ENCODE data around the gene POLL. TPM values are rescaled to one million over a fixed set of nuclear protein-coding genes. Genes with fewer than 3 reads are reported as not detected.

Gene POLL
- total RNA-seq, 1 experiment from 2014 or later = 8.5 TPM

DNA sequence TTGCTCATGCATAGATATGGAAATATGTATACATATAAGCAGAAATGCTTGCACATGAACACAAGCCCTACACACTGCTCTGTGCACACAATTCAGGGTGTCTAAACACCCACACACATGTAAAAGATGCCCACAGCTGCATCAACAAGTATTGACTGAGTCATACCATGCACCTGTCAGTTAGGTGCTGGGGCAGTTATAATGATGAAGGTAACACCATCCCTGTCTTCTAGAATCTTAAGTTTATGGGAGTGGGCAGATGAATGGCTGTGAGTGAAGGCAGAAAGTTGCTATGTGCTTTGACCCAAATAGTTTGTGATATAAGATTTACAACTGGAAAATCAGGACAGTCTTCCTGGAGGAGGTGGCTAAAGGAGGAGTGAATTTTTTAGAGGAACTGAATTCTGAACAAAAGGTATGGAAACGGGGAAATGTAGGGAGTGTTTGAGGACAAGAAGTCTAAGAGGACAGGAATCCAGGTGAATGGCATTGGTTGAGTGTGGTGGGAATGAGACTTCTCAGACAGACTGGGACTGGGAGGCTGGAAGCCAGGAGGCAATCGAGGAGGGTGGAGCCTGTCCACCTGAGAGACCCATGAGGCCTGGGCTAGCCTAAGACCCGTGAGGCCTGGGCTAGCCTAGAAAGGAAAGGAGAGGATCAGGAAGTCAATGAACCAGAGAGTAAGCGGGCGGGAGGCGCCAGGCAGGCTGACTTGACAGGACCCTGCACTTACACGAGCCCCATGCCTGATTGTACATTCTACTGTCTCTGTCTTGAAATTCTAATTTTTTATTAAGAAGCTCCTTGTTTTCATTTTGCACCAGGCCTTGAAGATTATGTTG, 20.7 kb downstream of the POLL start:
- Histone ChIP-seq H3K27ac (ENCODE audit: low read length) (no peak overlapping the region), H4K20me1 (ENCODE audit: insufficient read depth, low read depth, low read length) (no peaks in the 10 kb centered on the region), H3K9me2 (replicated peaks; ENCODE audit: insufficient read depth, low read length) (no peaks in the 10 kb centered on the region), H3K79me2 (ENCODE audit: low read length) (no peaks in the 10 kb centered on the region), H3K27me3 (ENCODE audit: low read length) (no peaks in the 10 kb centered on the region), H3K4me2 (ENCODE audit: low read depth, low read length, poor library complexity, severe bottlenecking) (no peak overlapping the region), H3K36me3 (ENCODE audit: insufficient read depth, low read length) (no peaks in the 10 kb centered on the region), H2AFZ (ENCODE audit: low read length) (no peak overlapping the region), H3K9me3 (ENCODE audit: low read length) (no peaks in the 10 kb centered on the region), H3K9ac (ENCODE audit: low read length) (no peak overlapping the region), H3K4me3 (ENCODE audit: low read length) (no peak overlapping the region), H3K4me1 (ENCODE audit: low read length) (peaks cover 6% of the 10 kb centered on the region)
- DNase-seq = no peak

DNA sequence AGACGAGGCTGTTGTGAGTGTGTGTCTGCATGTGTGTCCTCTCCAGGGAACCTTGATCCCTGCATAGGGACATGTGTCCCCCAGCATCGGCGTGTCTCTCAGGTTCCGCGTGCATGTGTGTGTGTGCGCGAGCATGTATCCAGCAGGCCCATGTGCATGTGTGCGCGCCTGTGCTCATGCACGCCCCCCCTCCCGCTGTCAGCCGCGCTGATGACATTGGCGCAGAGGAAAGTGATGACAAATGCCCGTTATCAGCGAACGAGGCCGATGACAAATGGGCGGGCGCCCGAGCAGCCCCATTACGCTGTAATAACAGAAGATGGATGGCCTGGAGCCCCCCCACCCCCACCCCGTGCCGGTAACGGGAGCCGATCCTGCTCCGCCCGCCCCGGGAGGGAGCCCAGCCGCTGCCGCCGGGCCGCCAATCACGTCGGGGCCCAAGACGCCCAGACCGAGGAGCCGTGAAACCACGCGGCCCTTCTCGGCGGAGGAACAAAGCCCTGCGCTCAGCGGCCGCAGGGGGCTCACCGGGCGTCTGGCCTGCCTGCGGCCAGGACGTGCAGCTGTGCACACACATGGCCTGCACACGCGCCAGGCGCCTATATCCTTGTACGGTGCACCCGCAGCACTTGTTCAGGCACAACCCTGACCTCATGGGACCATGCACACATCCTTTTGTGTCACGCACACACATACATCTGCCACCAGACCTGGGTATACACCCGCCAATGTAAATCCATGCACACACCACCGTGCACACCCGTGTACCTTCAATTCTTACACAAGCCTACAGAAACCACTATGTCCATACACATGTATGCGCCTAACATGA, 21.5 kb downstream of the POLL start:
- no peak overlapping the region for H3K4me2 ChIP-seq (ENCODE audit: low read depth, low read length, poor library complexity, severe bottlenecking)
- H3K27ac ChIP-seq (ENCODE audit: low read length) = no peak overlapping the region
- no peaks in the 10 kb centered on the region for H3K79me2 ChIP-seq (ENCODE audit: low read length)
- H3K9me2 ChIP-seq (replicated peaks; ENCODE audit: insufficient read depth, low read length) = no peaks in the 10 kb centered on the region
- H3K9me3 ChIP-seq (ENCODE audit: low read length) = no peaks in the 10 kb centered on the region
- H3K27me3 ChIP-seq (ENCODE audit: low read length) = no peaks in the 10 kb centered on the region
- H4K20me1 ChIP-seq (ENCODE audit: insufficient read depth, low read depth, low read length) = no peaks in the 10 kb centered on the region
- no peaks in the 10 kb centered on the region for H3K36me3 ChIP-seq (ENCODE audit: insufficient read depth, low read length)
- no peak for DNase-seq
- peaks cover 6% of the 10 kb centered on the region for H3K4me1 ChIP-seq (ENCODE audit: low read length)
- H3K4me3 ChIP-seq (ENCODE audit: low read length) = no peak overlapping the region
- H2AFZ ChIP-seq (ENCODE audit: low read length) = no peak overlapping the region
- H3K9ac ChIP-seq (ENCODE audit: low read length) = no peak overlapping the region

DNA sequence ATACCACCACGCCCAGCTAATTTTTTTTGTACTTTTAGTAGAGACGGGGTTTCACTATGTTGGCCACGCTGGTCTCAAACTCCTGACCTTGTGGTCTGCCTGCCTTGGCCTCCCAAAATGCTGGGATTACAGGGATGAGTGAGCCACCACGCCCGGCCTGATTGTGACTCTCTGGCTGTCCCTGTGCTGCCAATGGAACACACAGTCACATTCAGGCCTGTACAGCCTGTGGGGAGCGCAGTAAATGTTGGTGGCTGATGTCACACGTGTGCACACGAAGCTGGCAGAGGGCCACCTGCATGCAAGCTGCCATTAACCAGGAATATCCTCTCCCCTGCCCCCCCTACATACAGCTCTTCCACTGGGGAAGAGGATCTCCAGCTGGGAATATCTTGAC, 22.1 kb downstream of the POLL start:
- H3K36me3 ChIP-seq (ENCODE audit: insufficient read depth, low read length) = no peaks in the 10 kb centered on the region
- H3K9me3 ChIP-seq (ENCODE audit: low read length) = no peaks in the 10 kb centered on the region
- H3K4me3 ChIP-seq (ENCODE audit: low read length) = no peak overlapping the region
- no peak overlapping the region for H3K9ac ChIP-seq (ENCODE audit: low read length)
- H4K20me1 ChIP-seq (ENCODE audit: insufficient read depth, low read depth, low read length) = no peaks in the 10 kb centered on the region
- H3K9me2 ChIP-seq (replicated peaks; ENCODE audit: insufficient read depth, low read length) = no peaks in the 10 kb centered on the region
- no peak overlapping the region for H3K4me2 ChIP-seq (ENCODE audit: low read depth, low read length, poor library complexity, severe bottlenecking)
- H2AFZ ChIP-seq (ENCODE audit: low read length) = no peak overlapping the region
- H3K4me1 ChIP-seq (ENCODE audit: low read length) = peaks cover 9% of the 10 kb centered on the region
- H3K79me2 ChIP-seq (ENCODE audit: low read length) = no peaks in the 10 kb centered on the region
- DNase-seq = no peak
- H3K27ac ChIP-seq (ENCODE audit: low read length) = no peak overlapping the region
- no peaks in the 10 kb centered on the region for H3K27me3 ChIP-seq (ENCODE audit: low read length)

DNA sequence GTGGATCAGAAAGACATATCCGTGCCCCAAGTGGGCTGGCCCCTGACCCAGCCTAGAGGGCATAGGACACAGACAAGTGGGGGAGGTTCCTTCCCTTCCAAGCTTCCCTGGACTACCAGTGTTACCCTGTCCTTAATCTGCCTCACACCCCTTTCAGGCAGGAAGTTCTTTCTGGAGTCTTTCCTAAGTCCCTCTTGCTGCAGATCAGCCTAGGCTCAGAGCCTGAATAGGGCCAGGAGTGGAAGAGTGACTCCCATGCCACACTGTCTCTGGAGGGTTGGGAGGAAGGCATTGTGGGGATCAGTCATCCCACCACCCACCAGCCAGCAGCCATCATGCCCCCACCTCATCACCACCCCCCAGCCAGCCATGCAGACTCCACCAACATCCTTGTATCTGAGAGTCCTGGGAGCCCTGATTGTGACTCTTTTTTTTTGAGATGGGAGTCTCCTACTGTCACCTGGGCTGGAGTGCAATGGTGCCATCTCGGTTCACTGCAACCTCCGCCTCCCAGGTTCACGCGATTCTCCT, 22.6 kb downstream of the POLL start:
- Histone ChIP-seq H4K20me1 (ENCODE audit: insufficient read depth, low read depth, low read length) (no peaks in the 10 kb centered on the region), H3K79me2 (ENCODE audit: low read length) (no peaks in the 10 kb centered on the region), H3K9me2 (replicated peaks; ENCODE audit: insufficient read depth, low read length) (no peaks in the 10 kb centered on the region), H3K4me1 (ENCODE audit: low read length) (peaks cover 9% of the 10 kb centered on the region), H3K27ac (ENCODE audit: low read length) (no peak overlapping the region), H2AFZ (ENCODE audit: low read length) (no peak overlapping the region), H3K4me3 (ENCODE audit: low read length) (no peak overlapping the region), H3K36me3 (ENCODE audit: insufficient read depth, low read length) (no peaks in the 10 kb centered on the region), H3K9ac (ENCODE audit: low read length) (no peak overlapping the region), H3K9me3 (ENCODE audit: low read length) (no peaks in the 10 kb centered on the region), H3K4me2 (ENCODE audit: low read depth, low read length, poor library complexity, severe bottlenecking) (no peak overlapping the region), H3K27me3 (ENCODE audit: low read length) (no peaks in the 10 kb centered on the region)
- no peak for DNase-seq

DNA sequence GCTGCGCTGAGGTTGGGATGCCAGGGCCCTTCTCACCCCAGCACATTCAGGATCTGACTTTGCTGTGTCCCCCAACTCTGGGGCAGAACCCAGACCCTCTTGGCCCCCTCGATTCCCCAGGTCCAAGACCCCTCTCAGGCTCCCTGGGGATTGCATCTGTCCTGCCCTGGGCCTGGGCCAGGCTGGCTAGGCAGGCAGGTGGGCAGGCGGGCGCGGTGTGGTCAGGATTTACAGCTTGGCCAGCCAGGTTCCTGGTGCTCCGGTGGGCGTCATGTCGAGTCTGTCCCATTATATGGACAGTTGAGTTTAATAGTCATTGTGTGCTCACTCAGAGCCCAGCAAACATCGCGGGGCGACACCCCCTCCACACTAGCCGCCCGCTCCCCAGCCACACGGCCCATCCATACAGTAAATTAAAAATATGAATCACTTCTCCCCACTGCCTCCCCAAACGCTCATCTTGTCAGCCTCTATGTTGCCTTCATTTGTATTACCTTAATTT, 23.5 kb downstream of the POLL start:
- no peaks in the 10 kb centered on the region for H3K27me3 ChIP-seq (ENCODE audit: low read length)
- DNase-seq = no peak
- H3K9ac ChIP-seq (ENCODE audit: low read length) = no peak overlapping the region
- no peaks in the 10 kb centered on the region for H3K9me3 ChIP-seq (ENCODE audit: low read length)
- H3K27ac ChIP-seq (ENCODE audit: low read length) = no peak overlapping the region
- no peaks in the 10 kb centered on the region for H3K36me3 ChIP-seq (ENCODE audit: insufficient read depth, low read length)
- H3K4me1 ChIP-seq (ENCODE audit: low read length) = peaks cover 4% of the 10 kb centered on the region
- H3K79me2 ChIP-seq (ENCODE audit: low read length) = no peaks in the 10 kb centered on the region
- H3K9me2 ChIP-seq (replicated peaks; ENCODE audit: insufficient read depth, low read length) = no peaks in the 10 kb centered on the region
- no peak overlapping the region for H3K4me2 ChIP-seq (ENCODE audit: low read depth, low read length, poor library complexity, severe bottlenecking)
- no peak overlapping the region for H2AFZ ChIP-seq (ENCODE audit: low read length)
- no peaks in the 10 kb centered on the region for H4K20me1 ChIP-seq (ENCODE audit: insufficient read depth, low read depth, low read length)
- H3K4me3 ChIP-seq (ENCODE audit: low read length) = no peak overlapping the region

DNA sequence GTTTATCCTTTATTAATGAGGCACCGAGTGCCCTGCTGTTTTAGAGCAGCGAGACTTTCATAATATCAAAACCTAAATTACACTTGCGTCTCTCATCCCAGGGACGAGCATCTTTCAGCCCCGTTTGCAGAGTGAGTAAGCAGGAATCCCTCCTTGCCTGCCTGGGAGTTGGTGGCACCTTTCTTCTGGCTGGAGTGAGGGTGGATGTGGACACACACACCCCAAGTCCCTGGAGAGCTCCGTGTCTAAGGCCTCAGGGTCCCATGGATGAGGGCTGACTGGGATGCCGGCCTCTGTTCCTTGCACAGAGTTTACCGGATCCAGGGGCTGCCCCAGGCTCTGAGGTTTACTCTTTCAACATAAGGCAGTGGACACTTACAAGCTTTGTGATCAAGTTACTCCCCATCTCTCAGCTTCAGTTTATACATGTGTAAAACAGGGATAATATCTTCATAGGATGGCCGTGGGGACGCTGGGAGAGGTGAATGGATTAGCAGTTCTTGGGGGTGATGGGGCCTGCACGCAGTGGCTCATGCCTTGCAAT, 24.5 kb downstream of the POLL start:
- no peak for DNase-seq
- no peaks in the 10 kb centered on the region for H3K27me3 ChIP-seq (ENCODE audit: low read length)
- H2AFZ ChIP-seq (ENCODE audit: low read length) = no peak overlapping the region
- H3K36me3 ChIP-seq (ENCODE audit: insufficient read depth, low read length) = no peaks in the 10 kb centered on the region
- H3K79me2 ChIP-seq (ENCODE audit: low read length) = no peaks in the 10 kb centered on the region
- no peaks in the 10 kb centered on the region for H3K9me2 ChIP-seq (replicated peaks; ENCODE audit: insufficient read depth, low read length)
- peaks cover 3% of the 10 kb centered on the region; the same call in 1 of the 2 replicates for H3K4me1 ChIP-seq (ENCODE audit: low read length)
- H3K27ac ChIP-seq (ENCODE audit: low read length) = no peak overlapping the region
- no peaks in the 10 kb centered on the region for H4K20me1 ChIP-seq (ENCODE audit: insufficient read depth, low read depth, low read length)
- no peak overlapping the region for H3K9ac ChIP-seq (ENCODE audit: low read length)
- no peaks in the 10 kb centered on the region for H3K9me3 ChIP-seq (ENCODE audit: low read length)
- H3K4me2 ChIP-seq (ENCODE audit: low read depth, low read length, poor library complexity, severe bottlenecking) = no peak overlapping the region
- no peak overlapping the region for H3K4me3 ChIP-seq (ENCODE audit: low read length)

DNA sequence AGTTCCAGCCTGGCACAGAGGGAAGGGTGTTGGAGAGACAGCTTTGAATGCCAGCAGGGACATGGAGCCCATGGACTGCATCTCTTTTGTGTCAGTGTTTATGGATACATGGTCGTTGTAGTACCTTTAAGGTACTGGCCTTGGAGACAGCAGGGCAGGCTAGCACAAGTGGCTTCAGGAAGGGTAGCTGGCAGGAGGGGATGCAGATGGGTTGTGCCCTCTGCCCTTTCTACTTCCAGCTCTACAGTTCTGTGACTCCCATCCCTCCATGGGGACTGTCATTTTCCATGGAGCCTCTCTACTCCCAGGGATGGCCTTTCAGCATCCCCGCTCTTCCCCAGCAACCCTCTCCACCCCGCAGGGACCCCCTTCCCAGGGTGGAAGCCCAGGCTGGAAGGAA, 25.1 kb downstream of the POLL start:
- no peaks in the 10 kb centered on the region for H4K20me1 ChIP-seq (ENCODE audit: insufficient read depth, low read depth, low read length)
- no peaks in the 10 kb centered on the region for H3K27me3 ChIP-seq (ENCODE audit: low read length)

DNA sequence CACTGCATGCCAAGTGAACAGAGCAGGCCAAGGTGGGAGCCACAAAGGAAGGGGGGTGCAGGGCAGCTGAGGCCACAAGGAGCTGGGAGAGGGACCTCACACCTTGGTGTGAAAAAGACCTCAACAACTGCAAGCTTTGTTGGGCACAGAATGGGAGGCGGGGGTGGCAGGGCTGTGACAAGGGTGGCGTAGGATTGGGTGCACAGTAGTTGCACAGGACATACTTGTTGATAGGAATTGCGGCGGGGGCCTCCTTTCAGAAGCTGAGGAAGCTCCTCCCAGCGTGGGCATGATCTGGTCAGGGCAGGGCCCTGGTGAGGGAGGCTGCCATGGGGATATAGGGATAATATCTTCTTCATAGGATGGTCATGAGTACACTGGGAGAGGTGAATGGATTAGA, 25.8 kb downstream of the POLL start:
- Histone ChIP-seq H3K9ac (ENCODE audit: low read length) (no peak overlapping the region), H3K36me3 (ENCODE audit: insufficient read depth, low read length) (no peaks in the 10 kb centered on the region), H2AFZ (ENCODE audit: low read length) (no peak overlapping the region), H4K20me1 (ENCODE audit: insufficient read depth, low read depth, low read length) (no peaks in the 10 kb centered on the region), H3K4me1 (ENCODE audit: low read length) (peaks cover 3% of the 10 kb centered on the region; the same call in 1 of the 2 replicates), H3K9me2 (replicated peaks; ENCODE audit: insufficient read depth, low read length) (no peaks in the 10 kb centered on the region), H3K27ac (ENCODE audit: low read length) (no peak overlapping the region), H3K9me3 (ENCODE audit: low read length) (no peaks in the 10 kb centered on the region), H3K27me3 (ENCODE audit: low read length) (no peaks in the 10 kb centered on the region), H3K79me2 (ENCODE audit: low read length) (no peaks in the 10 kb centered on the region), H3K4me3 (ENCODE audit: low read length) (no peak overlapping the region), H3K4me2 (ENCODE audit: low read depth, low read length, poor library complexity, severe bottlenecking) (no peak overlapping the region)
- DNase-seq = no peak

More for the DNA sequence above, 25.1 kb downstream of the POLL start:
- H3K4me3 ChIP-seq (ENCODE audit: low read length) = no peak overlapping the region
- H3K9me2 ChIP-seq (replicated peaks; ENCODE audit: insufficient read depth, low read length) = no peaks in the 10 kb centered on the region
- peaks cover 3% of the 10 kb centered on the region; the same call in 1 of the 2 replicates for H3K4me1 ChIP-seq (ENCODE audit: low read length)
- no peaks in the 10 kb centered on the region for H3K79me2 ChIP-seq (ENCODE audit: low read length)
- H3K9ac ChIP-seq (ENCODE audit: low read length) = no peak overlapping the region
- H3K27ac ChIP-seq (ENCODE audit: low read length) = no peak overlapping the region
- no peak overlapping the region for H3K4me2 ChIP-seq (ENCODE audit: low read depth, low read length, poor library complexity, severe bottlenecking)
- no peaks in the 10 kb centered on the region for H3K9me3 ChIP-seq (ENCODE audit: low read length)
- H2AFZ ChIP-seq (ENCODE audit: low read length) = no peak overlapping the region
- DNase-seq = no peak
- H3K36me3 ChIP-seq (ENCODE audit: insufficient read depth, low read length) = no peaks in the 10 kb centered on the region
